IPS DF 19.7 (cell line): ENCODE results near the gene GTPBP4.

Experiments used
- DNase-seq: peaks from one replicate; pipeline ENCODE4 v3.0.0-alpha.2; 2013; ENCODE audit warnings: low read depth, low spot score

Gene GTPBP4

GRCh38 chr10:966466-967235 is 21.6 kb upstream of the GTPBP4 start:
- no peak for DNase-seq

- DNase-seq: no peak
Measured at GRCh38 chr10:968546-969199, 19.6 kb upstream of the GTPBP4 start.

- peak; percentile 23 for DNase-seq
Measured at GRCh38 chr10:969473-970150, 18.6 kb upstream of the GTPBP4 start.

- no peak for DNase-seq
Measured at GRCh38 chr10:970311-971149, 17.7 kb upstream of the GTPBP4 start.

GRCh38 chr10:971150-971542 is 17.1 kb upstream of the GTPBP4 start:
- no peak for DNase-seq

GRCh38 chr10:971613-972012 is 16.6 kb upstream of the GTPBP4 start:
- DNase-seq: no peak

GRCh38 chr10:972763-973162 is 15.5 kb upstream of the GTPBP4 start:
- DNase-seq: no peak

- DNase-seq: no peak
Measured at GRCh38 chr10:974038-974784, 14.0 kb upstream of the GTPBP4 start.

- DNase-seq: no peak
Measured at GRCh38 chr10:974785-975074, 13.5 kb upstream of the GTPBP4 start.

GRCh38 chr10:976316-976715 is 11.9 kb upstream of the GTPBP4 start:
- no peak for DNase-seq

- no peak for DNase-seq
Measured at GRCh38 chr10:978826-979421, 9.3 kb upstream of the GTPBP4 start.

GRCh38 chr10:980468-981093 is 7.7 kb upstream of the GTPBP4 start:
- DNase-seq: no peak

- DNase-seq: no peak
Measured at GRCh38 chr10:983401-983800, 4.8 kb upstream of the GTPBP4 start.

GRCh38 chr10:983971-984655 is 4.1 kb upstream of the GTPBP4 start:
- DNase-seq: no peak

GRCh38 chr10:985361-985760 is 2.9 kb upstream of the GTPBP4 start:
- no peak for DNase-seq

- DNase-seq: no peak
Measured at GRCh38 chr10:986137-986825, 2.0 kb upstream of the GTPBP4 start.

GRCh38 chr10:986881-987619 is 1.2 kb upstream of the GTPBP4 start:
- DNase-seq: no peak

- no peak for DNase-seq
Measured at GRCh38 chr10:987620-987869, 689 bp upstream of the GTPBP4 start.
